Measurements from ENCODE around the gene FNDC5.

GRCh38 chr1:32881291-32881690 lies 10.6 kb upstream of the FNDC5 start:
- TF ChIP-seq BCLAF1 (IDR thresholded peaks at IDR 0.05) (no peak), BCL6 (CRISPR knock-in tag; IDR thresholded peaks at IDR 0.05) (no peak), CTCF (CRISPR knock-in tag; IDR thresholded peaks at IDR 0.05) (no peak), SMC3 (IDR thresholded peaks at IDR 0.05; ENCODE audit: low read length) (no peak), ESRRA (CRISPR knock-in tag; IDR thresholded peaks at IDR 0.05; ENCODE audit: low read depth) (no peak), POLR2A (IDR thresholded peaks at IDR 0.05; ENCODE audit: insufficient read depth in 1 of 2, low read depth in 2 of 2, low read length in 2 of 2) (no peak), KLF9 (CRISPR knock-in tag; IDR thresholded peaks at IDR 0.05; ENCODE audit: low read depth) (no peak), FOXA1 (IDR thresholded peaks at IDR 0.05) (no peak), FOXA1 (CRISPR knock-in tag; IDR thresholded peaks at IDR 0.05) (no peak), REL (CRISPR knock-in tag; conservative IDR thresholded peaks at IDR 0.05) (no peak), MIER3 (CRISPR knock-in tag; IDR thresholded peaks at IDR 0.05; ENCODE audit: borderline replicate concordance) (no peak)
